HEK293T (cell line): ENCODE data around the gene NARF.
"Not testable (repeated sequence)": the region's sequence is repeated elsewhere in the genome, so short reads cannot be mapped to it uniquely, and the experiment has no call there.

Experiments used
- SP1 ChIP-seq: fragments of 450-650 bp; IDR thresholded peaks from 2 replicates; pipeline ENCODE4 v1.6.1; 2017
- SUZ12 ChIP-seq: fragments of 450-650 bp; IDR thresholded peaks from 2 replicates; pipeline ENCODE4 v1.6.1; 2016; ENCODE audit warnings: mild to moderate bottlenecking
- TARDBP ChIP-seq: fragments of 450-650 bp; IDR thresholded peaks from 2 replicates; pipeline ENCODE4 v1.6.1; 2016

DNA sequence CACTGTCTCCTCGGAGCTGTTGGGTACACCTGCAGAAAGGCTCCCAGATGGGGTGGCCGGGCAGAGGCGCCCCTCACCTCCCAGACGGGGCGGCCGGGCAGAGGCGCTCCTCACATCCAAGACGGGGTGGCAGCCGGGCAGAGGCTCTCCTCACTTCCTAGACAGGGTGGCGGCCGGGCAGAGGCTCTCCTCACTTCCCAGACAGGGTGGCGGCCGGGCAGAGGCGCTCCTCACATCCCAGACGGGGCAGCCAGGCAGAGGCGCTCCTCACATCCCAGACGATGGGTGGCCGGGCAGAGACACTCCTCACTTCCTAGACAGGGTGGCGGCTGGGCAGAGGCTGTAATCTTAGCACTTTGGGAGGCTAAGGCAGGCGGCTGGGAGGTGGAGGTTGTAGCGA lies 4.8 kb upstream of the NARF start:
- TF ChIP-seq TARDBP, SP1, SUZ12: not testable (repeated sequence)
